SKM-1 (cell line): ENCODE measurements around the gene PRICKLE2.

Source experiments
- DNase-seq: peaks from one replicate; lab custom pipeline; 2025; ENCODE audit not compliant: unreplicated experiment; lab: John Stamatoyannopoulos, UW

The PRICKLE2 gene

DNA sequence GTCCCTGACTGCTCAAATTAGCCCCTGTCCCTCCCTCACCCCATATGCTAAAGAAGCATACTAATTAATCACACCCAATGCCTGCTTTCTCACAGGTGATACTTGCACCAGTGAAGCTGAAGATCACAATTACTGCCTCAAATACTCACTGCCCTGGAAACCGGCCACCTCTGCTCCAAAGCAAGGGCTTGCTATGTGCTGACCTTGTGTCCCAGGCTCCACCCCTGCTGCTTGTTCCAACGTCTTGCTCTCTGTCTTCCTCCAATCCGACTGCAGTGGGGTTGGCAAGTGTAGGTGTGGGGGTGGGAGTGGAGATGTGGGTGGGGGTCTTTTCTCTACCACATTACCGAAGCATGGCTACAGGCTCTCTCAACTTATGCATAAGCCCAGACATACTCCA is 146.3 kb downstream of the PRICKLE2 start:
- no peak for DNase-seq

DNA sequence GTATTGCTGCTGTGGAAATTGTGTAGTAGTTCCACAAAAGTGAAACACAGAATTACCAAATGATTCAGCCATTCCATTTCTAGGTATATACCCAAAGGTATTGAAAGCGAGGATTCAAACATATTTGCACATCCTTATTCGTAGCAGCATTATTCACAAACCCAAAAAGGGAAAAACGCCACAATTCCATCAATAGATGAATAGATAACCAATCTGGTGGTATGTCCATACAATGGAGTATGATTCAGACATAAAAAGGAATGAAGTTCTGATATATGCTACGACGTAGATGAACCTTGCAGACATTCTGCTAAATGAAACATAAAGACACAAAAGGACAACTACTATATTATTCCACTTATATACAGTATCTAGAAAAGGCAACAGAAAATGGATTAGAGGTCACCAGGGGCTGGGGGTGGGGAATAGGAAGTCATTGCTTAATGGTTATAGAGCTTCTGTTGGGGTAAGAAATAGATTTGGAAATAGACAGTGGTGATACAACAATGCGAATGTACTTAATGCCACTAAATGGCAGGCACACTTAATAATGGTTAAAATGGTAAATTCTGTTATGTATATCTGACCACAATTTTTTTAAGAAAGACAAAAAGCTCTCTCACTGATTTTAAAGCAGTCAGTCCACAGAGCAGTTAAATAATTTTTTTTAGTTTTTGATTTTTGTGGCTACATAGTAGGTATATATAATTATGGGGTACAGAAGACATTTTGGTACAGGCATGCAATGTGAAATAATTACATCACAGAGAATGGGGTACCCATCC is 150.2 kb downstream of the PRICKLE2 start:
- no peak for DNase-seq

DNA sequence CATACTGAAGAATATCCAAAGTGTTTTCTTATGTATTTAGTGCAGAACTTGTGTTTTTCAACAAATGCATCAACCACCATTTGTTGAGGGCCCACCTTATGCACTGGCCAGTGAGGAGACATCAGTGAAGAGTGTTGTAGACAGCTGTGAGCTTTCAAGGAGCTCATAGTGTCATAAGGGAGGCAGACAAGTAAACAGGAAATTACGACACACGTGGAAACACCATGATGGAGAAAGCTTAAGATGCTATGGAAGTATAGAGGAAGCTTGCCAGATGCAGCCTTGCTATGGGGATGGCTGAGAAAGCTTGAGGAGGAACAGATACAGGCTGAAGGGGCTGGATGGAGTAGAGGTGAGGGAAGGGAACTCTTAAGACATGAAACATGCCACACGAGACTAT is 151.2 kb downstream of the PRICKLE2 start:
- no peak for DNase-seq

DNA sequence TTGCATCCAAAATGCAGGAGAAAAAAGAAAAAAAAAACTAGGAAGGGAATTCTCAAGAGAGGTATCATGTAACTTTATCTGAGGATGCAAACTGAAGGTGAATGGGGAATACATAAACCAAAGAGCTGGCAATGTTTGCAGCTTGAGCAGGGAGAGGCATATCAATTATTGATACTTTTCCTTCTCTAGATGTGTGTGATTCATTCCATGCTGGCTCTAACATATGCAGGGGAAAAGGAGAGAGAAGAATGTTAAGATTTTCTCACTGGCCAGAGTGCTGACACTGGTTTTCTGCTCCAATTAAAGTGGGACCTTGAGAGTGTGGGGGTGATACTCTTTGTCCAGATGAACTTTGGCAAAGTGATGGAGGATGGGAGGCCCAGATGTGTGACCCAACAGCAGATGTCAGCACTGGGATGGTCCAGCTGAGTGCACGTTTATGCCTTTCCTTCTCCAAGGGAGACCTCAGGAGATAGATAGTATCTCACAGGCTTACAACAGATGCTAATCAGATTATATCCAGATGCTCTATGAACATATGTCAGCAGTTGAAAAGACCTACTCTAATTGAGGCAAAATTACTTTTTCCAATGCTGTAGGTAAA is 152.0 kb downstream of the PRICKLE2 start:
- no peak for DNase-seq

DNA sequence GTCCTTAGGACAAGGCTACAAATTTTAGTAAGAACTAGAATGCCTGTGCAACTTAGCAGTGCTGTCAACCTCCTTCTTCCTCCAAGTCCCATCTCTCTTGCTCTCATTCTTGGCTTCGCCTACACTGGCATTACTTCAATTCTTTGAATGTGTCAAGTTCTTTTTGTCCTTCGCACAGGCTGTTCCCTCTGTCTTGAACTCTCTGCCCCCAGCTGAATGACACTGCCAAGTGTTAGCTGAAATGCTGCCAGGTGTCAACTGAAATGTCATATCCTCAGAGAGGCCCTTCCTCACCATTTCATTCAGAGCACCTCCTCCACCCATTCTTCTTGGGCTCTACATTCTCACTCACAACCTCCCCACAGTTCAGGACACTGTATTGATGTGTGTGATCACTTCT is 153.1 kb downstream of the PRICKLE2 start:
- no peak for DNase-seq

DNA sequence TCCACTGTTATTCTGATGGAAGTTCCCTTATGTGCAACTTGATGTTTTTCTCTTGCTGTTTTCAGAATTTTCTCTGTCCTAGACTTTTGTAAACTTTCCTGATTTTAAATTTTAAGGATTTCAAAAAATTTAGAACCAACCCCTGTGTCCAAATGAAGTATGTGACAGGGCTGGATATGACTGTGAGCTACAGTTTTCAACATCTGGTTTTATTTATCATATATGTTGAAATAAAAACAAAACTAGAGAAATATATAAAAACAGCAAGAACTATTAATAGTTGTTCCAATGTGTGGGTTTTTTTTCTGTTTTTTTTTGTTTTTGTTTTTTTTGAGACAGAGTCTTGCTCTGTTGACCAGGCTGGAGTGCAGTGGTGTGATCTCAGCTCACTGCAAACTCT is 154.6 kb downstream of the PRICKLE2 start:
- no peak for DNase-seq

DNA sequence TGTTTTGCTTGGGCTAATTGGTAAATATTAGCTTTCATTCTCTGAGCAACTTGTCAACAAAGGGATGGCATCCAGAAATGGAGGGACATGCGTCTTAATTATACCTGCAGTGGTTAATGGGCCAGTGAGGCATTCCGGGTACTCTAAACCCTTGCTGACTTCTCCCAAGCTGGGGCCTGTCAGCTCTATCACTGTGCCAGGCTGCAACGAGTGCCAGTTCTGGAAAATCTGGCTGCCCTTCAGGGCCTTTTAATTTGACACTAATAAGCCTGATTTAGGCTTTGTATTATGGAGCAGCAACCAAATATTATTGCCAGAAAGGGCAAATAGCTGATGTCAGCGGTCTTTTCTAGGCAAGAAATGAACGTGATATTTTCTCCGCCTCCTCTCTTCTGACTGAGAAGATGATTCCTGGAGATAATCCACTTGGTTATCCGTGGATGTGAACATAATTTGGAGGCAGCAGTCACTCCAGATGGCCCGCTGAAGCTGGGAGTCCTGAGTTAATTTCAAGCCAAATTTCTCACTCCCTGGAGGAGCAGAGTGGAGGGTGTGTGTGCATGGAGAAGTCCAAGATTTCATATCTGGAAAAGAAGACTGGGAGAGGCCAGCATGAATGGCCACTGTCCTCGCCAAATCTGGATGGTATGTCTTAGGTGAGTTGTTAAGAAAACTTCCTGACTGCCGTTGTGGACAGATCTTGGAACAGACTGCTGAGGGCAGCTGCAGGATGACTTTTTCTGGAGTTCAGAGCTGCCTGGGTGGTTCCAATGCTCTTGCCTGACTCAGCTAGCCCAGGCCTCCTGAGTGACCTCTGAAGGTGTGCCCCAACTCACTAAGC is 157.5 kb downstream of the PRICKLE2 start:
- DNase-seq: no peak

DNA sequence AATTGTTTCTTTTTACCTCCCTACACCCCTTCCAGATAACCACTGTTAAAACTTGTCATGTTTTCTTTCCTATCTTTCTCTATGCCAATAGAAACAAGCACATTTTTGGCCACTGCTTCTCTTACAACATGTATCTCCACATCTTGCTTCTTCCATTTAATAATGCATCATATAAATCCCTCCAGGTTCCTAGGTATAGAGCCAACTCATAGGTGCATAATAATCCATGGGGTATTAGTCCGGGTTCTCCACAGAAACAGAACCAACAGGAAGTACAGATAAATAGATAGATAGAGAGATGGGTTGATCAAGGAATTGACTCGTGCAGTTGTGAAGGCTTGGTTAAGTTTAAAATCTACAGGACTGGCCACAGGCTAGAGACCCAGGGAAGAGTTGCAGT is 160.5 kb downstream of the PRICKLE2 start:
- no peak for DNase-seq

DNA sequence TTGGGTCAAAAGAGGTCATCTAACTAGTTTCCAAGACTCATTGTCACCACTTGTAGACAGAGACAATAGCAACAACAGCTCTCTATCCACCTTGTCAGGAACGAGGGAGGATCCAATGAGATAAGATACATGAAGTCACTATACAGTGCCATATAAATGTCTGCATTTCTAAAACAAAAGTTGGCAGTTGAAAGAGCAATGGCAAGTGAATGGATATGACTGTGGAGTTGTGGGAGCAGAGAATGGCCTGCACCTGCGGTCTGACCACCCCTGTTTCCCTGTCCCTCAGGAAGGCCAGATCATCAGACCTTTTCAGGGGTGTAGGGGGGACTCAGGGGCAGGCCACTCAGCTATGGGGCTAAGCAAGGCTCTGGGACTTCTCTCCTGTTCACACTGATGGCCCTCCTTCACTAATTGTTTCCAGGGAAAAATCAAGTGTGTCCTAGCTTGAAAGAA is 161.3 kb downstream of the PRICKLE2 start:
- DNase-seq: no peak

DNA sequence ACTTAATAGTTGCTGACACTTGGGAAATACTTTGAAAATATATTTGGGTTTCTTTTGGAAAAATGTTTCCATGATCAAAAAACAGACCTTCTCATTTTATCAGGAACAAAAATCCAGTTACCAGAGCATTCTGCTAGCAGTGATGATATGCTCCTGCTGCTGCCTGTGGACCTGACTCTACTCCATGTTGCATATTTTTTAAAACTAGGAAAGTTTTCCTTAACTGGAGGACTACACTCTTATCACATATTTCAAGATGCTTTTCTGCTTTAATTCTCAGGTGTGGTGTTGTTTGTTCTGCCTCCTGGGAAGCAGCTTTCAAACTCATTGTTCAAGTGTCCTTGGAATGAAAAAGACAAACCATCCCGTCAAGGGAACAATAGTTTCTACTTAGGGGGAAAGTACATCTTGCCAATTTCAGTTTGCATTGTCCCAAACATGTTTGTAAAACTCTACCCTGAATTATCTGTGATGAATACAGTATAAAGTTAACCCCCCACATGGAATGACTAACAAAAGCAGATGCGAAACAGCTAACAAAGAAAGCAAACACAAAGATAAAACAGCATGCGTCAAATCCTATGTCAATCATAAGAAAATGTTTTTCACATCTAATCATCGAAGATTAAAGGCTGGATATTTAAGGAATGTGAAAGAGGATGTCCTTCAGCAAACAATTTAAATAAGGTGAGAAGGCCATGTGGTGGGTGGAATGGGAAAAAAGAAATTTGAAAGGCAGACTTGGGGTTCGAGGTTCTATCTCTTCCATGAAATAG is 161.9 kb downstream of the PRICKLE2 start:
- DNase-seq: no peak

DNA sequence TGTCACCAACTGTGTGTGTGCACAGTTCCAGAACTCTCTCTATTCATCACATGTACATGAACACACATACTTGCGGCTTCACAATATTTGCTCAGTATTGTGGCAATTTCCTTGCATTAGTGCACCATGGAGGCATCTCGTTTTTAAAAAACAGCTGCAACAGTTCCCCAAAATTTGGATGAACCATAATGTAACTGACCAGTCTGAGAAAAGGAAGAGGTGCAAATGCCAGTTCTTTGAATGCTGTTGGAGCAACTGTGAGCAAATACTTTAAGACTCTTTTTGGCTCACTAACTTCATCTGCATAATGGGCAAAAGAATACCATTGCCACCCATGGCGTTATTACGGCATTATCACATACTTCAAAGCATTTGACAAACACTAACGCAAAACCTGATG is 163.6 kb downstream of the PRICKLE2 start:
- DNase-seq: no peak

DNA sequence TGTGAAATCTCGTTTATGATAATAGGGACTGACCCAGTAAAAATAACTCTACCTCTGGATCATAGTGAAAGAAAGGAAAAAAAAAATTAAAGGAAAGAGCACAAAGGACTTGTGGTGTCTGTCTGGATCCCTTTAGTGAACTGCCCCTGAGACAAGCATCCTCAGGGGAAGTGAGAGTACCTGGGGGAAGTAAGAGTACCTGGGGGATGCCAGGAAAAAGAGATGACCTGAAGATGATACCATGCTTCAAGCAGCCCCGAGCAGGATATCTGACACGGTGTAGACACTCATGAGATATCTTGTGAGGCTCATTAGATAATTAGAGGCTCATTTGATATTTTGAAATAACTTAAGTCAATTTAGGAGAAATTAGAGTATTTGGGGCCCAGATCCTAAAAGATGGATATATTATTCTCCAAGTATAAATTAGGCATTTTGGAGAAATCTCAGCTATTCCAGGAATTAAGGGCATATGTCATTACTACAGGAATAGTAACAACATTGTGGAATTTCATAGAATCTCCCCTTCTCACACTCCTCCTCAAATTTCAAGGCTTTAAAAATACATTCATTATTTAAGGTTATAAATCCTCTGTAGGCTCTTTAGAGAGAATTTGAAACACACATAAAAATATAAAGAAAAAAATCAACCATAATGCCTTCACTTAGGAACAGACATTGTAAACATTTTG is 165.6 kb downstream of the PRICKLE2 start:
- no peak for DNase-seq

DNA sequence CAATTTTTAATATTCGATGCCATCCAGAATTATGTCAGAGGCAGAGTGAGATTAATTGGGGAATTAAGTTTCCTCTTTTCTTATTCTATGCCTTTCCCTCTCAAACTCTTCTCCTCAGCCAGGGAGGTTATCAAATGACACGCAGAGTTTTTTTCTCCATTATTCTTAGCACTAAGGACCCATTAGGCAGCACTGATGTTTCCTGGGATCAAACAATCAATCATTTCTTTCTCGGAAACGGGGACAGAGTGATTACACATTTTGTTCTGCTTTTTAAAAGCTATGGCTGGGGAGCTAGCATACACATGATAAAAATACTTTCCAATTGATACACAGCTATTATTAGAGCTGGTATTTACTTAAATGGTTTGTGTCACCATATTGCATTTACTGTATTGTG is 166.7 kb downstream of the PRICKLE2 start:
- no peak for DNase-seq

DNA sequence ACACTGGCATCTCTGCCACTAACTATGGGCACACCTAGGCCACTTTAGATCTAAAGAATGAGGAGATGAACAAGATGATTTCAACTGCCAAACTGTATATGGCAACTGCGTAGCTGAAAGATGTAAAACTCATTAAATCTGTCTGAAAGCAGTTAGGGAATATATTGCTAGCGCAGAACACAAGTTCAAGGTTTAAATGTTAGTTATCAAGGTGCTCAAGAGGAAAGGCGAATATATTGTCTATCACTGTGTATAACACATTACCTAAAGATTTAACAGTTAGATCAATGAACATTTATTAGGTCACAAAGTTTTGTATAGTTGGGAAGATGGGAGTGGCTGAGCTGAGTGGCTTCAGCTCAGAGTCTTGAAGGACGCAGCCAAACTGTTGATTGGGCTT is 168.0 kb downstream of the PRICKLE2 start:
- DNase-seq: no peak

DNA sequence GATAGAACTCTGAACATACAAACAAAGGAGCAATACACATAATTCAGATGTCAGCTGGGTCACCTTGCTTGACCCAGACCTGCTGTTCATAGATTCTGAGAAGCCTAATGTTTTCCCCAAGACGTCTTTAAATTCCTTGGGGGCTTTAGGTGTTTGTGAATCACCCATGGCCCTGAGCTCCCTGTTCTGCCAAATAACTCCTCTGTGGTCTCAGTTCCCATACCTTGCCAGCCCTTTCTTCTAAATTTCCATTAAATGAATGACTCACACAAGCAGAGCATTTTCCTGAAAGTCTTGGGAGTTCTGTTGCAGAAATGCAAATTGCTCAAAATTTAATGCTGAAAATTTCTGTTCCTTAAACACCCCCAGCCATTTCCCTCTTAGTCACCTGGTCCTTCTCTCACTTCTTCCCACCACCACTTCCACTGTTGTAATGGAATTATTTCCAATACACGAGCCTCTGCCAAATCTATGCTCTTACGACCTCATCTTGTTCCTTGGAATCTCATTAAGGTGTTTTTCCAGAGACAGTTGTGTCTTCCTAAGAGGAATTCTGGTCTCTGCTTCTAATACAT is 168.6 kb downstream of the PRICKLE2 start:
- no peak for DNase-seq

DNA sequence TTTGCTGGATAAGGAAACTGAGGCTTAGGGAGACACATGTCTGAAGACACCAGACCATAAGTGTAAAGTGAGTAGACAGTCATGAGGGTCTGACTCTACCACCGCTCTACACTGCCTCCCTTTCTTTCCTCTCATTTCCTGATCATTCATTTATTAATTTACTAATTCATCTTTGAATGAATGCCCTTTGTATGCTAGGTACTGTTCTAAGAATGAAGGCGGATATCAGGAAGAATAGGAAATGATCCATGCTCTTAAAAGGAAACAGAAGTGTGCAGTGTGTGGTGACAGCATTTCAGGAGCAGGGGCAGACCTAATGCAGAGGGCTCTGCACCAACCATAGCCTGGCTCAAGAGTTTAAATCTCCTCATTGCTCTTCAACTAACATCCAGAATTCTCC is 170.2 kb downstream of the PRICKLE2 start:
- DNase-seq: no peak

DNA sequence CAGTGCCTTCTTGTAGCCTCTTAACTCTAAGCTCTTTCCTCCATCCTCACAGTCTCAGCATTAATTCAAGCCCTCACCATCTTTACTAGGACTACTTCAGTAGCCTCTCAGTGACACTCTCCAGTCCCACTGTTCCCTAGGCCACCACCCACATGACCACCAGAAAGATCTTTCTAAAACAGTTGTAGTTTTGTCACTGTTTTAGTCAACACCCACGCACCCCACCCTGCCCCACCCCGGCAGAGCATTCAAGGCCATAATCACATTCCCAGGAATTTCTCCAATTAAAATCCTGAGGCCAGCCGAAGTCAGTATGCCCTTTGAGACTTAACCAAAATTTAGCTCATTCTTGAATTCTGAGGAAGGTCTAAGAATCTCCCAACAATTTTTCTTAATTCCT is 170.8 kb downstream of the PRICKLE2 start:
- DNase-seq: no peak

DNA sequence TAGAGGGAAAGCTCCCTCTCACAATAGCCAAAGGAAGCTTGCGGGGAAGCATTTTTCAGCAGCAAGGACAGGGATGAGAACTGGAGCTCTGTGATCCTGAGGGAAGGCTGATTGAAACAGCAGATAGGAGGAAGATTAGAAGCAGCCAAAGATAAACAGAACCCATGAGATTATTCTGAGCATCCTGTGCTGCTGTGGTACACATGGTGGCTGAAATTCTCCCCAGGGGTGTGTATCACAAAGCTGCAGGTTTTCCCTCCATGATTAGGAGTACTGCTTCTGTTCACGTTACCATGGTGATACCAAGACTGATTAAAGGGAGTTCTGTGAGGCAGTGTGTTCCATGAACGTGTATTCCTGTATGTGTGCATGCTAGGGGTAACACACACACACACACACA is 171.7 kb downstream of the PRICKLE2 start:
- no peak for DNase-seq

DNA sequence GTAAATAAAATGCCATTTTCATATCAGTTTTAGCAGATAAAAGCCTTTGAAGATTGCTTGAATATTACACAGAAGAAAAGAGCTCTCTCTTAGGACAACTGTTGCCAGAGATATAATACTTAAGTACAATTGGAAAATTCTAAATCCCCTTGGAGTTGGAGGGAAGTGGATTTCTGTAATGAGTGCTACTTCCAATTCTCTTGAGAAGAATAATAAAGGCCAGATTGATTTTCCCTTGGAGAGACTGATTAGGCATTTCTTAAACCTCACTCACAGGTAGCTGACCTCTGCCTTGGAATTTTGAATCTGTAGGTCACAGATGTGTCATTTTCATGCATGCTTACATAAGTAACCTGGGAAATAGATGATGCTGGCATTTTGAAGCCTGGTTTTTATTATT is 172.1 kb downstream of the PRICKLE2 start:
- DNase-seq: no peak

DNA sequence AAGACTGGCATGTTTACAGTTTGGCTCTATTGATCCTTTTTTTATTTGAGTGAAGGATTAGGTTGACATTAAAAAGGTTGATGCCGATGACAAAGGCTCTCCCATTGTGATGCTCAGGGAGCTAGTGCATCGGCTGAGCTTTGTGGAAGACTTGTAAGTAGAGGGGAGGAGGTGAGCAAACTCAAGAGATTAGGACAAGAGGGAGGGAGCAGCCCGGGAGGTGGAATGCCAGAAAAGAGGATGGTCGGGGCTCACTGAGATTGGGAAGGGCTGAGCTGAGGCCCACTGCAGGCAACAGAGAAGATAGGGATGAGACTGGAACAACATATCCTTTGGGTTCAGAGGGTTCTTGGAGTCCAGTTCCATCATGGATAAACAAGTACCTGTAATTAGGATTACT is 175.4 kb downstream of the PRICKLE2 start:
- DNase-seq: no peak
